GM21515 (cell line): ENCODE data around the gene SARDH.

Experiments used
- ATAC-seq: cut with Tn5 transposase; IDR thresholded peaks from one replicate; pipeline ENCODE4 v1.9.1; 2021; ENCODE audit not compliant: unreplicated experiment

SARDH gene

GRCh38 chr9:133672503-133673257 lies 65.5 kb downstream of the SARDH start:
- ATAC-seq: no peak

DNA sequence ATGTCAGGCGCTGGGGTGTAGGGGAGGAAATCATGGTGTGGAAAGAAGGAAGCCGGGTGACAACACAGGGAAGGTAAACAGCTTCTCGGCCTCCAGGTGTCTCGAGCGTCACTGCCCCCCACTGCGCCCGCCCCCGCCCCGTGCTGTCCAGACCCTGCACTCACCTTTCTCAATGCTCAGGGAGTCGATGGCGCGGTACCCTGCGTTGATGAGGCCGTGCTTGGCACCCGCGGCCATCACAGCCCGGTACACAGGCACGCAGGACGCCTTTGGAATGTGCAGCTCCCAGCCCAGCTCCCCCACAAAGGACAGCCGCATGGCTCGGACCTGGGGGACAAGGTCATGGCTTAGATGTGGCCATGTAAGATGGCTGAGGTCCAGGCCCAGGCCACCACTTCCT lies 66.8 kb downstream of the SARDH start:
- ATAC-seq: no peak

DNA sequence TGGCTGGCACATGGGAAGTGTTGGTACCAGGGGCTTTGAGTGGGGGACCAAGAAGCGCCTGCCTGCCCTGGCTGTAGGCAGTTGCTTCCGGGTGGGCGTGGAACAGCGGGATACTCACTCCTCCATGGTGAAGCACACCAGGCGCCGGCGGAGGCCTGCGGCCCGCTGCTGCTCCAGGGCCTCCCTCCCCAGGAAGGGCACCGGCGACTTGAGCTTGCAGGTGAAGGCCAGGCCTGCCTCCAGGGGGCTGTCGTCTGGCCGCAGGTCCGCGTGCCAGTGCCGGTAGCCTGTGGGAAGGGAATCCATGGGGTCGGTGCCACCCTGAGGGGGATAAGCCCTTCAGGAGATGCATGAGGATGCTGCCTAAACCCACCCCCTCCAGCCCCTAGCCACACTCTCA lies 67.7 kb downstream of the SARDH start:
- no peak for ATAC-seq

DNA sequence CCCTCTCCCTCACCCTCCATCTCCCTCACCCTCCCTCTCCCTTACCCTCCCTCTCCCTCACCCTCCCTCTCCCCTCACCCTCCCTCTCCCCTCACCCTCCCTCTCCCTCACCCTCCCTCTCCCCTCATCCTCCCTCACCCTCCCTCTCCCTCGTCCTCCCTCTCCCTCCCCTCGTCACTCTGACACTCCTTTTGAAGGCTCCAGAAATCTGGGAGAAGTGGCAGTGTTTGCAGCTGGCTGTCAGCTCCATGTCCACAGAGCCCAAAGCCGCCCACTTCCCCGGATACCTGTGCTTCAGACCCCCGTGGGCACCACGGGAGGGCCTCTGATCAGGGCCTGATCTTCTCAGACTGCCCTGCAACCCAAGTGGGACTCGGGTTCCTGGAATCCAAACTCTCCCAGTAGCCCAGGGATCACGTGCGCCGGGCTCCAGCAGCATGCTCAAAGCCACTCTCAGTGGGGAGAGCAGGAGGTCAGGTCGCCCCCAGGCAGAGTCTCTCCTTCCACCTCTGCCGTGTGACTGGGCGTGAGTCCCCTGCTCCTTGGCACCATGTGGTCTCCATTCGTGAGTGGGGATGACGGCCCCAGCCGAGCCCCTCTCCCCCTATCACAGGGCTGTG lies 68.9 kb downstream of the SARDH start:
- no peak for ATAC-seq

GRCh38 chr9:133667759-133668450 lies 70.2 kb downstream of the SARDH start:
- ATAC-seq: no peak

DNA sequence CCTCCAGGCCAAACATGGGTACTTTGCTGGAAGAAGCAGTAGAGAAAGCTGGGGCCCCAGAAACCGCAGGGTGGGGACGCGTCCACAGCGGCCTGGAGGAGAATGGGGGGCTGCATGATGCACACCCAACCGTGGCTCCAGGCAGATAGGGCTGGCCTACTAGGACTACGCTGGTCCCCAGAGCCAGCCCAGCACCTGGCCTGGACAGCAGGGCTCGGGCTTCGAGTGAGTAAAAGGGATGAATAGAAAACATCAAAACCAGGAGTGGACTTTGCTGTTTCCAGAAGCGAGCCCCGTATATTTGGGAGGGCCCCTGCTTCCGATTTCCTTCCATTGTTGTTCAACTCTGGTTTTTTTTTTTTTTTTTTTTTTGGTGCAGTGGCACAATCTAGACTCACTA lies 71.3 kb downstream of the SARDH start:
- ATAC-seq: no peak

DNA sequence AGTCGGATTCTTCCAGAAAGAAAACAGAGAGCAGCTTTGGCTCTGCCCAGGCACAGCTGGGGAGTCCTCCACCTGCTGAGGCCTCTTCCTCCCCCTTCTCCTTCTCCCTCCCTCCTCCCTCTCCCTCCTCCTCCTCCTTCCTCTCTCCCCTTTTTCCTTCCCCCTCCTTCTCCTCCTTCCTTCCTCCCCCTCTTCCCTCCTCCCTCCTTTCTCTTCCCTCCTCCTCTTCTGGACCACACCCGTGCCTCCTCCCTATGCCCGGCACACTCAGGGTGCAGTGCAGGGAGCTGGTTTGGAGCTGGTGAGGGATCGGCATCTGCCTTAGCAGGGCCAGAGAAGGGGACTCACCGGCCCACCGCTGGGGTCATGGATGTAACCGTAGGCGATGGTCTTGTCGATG lies 71.8 kb downstream of the SARDH start:
- ATAC-seq: no peak

DNA sequence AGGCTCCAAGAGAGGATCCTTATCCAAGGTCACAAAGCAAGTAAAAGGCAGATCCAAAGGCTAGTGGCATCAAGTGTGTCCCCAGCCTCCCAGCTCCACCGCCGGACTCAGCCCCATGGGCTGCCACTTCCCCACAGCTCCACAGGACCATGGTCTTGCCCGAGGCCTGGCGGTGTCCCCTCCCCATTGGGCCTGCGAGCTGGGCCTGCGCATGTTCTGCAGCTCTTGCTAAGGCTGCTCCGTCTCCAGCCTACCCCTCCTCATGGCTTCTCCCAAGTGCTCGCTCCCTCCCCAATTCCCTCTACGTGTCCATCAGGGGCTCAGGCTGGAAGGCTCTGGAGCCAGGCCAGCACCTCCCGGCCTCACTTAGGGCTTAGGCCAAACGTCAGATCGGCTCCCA lies 72.6 kb downstream of the SARDH start:
- ATAC-seq: no peak

GRCh38 chr9:133665096-133665495 lies 73.1 kb downstream of the SARDH start:
- no peak for ATAC-seq

- no peak for ATAC-seq
Observed at GRCh38 chr9:133664173-133665050, 73.7 kb downstream of the SARDH start.

DNA sequence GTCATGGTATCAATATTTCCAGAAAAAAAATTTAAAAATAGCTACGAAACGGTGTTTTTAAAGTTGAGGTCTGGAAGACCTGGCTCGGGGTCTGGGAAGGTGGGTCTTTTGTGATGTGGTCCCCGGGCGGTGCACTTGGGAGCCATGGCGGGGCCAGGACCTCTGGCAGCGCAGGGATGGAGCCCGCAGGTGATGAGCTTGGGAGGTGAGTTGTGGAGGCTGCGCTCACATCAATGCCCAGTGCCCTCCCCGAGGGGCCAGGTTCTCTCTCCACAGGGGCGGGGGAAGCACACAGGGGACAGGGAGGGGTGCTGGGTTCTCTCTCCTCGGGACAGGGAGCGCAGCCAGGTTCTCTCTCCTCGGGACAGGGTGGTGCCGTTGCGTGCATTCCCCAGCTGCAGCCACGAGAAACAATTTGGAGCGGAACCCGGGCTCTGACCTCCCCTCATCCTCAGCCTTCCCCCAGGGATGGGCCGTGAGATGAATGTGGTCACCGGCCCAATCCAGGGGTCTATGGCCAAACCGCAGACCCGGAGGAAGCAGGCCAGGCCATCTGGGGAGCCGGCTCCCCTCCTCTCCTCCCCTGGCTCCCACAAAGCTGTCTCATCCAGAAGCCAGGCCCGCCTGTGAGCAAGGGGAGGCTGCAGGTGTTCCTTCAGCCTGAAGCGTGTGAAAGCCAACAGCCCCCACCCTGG lies 76.2 kb downstream of the SARDH start:
- no peak for ATAC-seq

- ATAC-seq: no peak
Observed at GRCh38 chr9:133659516-133659915, 78.6 kb downstream of the SARDH start.

DNA sequence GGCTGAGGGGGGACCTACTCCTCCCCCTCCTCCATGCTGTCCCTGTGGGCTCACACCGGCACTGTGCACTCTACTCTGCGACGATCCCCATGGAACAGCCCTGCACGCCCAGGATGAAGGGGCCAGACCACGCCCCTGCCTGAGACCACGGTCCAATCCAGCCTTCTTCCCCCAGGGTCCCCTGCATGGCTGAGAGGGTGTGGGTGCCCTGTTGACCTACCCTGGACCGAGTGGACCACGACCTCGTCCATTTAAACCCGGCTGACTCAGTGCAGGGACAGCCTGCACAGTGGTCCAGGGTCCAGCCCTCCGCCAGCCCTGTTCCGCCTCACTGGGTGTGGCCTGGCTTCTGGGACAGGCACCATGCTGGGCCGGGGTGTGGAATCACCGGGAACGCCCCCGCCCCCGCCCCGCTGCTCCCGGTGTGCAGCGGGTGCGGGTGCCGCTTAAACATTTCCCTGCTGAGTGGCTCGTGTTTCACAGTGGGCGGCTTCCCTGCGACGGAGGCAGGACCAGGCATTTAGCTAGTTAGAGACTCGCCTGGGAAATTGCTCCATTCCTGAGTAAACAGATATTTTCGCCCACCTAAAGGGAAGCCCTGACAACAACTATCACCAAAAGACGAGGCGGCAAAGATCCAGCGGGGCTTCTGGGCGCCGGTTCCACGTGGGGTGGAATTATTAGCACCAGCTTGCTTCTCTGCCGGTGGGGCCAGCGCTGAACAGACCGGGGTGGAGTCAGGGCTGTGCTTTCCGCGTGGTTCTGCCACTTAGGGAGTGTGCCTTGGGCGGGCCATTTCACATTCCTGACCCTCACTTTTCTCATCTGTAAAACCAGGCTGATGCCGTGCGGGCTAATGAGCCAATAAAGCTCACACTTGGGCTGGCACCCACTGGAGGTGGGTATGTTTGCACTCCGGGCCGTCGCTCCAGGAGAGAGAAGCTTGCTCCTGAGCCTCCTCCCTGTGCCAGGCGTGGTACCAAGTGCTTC lies 79.4 kb downstream of the SARDH start:
- no peak for ATAC-seq

- no peak for ATAC-seq
Observed at GRCh38 chr9:133657120-133657661, 81.0 kb downstream of the SARDH start.

GRCh38 chr9:133656211-133657119 lies 81.7 kb downstream of the SARDH start:
- ATAC-seq: no peak

- ATAC-seq: no peak
Observed at GRCh38 chr9:133655701-133656100, 82.5 kb downstream of the SARDH start.

DNA sequence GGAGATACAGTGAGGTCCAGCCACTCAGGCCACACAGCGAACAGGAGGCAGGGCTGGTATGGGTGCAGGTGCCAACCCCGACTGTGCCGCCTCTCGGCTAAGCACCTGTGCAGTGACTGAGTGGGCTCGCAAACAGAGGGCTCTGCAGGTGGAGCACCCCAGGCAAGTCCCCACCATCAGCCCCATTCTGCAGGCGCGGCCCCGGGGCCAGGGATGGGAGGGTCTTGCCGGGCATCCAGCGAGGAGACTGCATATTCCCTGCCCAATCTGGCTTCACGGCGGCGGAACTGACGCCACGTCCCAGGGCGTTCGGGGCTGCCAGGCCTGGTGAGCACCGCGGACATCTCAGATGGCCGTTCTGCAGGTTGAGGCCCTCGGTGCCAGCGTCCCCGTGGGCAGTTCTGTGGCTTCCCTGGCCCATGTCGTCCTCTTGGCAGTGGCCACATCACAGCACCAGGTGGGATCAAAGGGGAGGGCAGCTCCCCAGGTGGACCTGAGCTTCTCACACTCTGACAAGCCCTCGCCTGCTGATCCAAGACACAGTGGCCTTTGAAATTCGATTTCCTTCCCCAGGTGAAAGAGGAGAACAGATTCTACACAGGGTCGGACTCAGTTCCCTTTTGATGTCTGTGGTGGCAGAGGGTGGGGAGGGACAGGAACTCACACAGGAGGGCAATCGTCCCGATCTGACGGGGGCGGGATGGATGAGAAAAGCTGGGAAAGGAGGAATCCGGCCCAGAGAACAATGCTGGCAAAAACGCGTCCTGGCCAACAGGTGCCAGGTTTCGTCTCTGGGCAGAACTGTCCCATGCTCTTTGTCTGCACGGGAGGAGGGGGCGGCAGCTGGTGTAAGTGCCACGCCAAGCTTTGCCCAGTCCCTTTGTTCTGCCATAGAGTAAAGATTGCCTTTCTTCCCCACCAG lies 83.2 kb downstream of the SARDH start:
- no peak for ATAC-seq
